Measurements from ENCODE around the gene KCNQ1.

DNA sequence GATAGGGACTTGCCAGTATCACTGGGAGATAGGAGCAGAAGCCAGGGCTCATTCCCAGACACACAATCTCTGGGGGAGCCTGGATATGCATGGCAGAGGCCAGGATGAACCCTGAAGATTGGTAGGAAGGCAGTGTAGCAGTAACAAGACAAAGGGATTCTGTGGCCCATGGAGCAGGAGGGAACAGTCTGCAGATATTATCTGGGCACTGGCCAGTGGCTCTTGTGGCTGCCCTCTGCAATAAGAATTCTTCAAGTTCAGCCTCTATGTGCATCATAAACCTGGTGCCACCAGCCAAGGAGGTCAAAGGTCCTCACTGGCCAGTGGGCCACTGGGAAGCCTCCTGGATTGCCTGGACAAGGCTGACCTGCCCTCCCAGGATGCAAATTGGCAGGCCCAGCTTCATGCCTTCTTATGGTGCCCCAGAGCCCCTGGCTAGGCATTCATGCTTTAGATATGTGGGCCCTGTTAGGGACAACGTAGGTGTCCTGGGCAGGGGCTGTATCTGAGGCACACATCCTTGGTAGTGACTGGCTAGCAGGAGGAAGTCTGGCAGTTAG lies 225.8 kb downstream of the KCNQ1 start:
- no peak for TF ChIP-seq EZH2 (IDR thresholded peaks at IDR 0.05; ENCODE audit: borderline replicate concordance, low read depth, low read length, severe bottlenecking)
- TF ChIP-seq, protein P1, sequence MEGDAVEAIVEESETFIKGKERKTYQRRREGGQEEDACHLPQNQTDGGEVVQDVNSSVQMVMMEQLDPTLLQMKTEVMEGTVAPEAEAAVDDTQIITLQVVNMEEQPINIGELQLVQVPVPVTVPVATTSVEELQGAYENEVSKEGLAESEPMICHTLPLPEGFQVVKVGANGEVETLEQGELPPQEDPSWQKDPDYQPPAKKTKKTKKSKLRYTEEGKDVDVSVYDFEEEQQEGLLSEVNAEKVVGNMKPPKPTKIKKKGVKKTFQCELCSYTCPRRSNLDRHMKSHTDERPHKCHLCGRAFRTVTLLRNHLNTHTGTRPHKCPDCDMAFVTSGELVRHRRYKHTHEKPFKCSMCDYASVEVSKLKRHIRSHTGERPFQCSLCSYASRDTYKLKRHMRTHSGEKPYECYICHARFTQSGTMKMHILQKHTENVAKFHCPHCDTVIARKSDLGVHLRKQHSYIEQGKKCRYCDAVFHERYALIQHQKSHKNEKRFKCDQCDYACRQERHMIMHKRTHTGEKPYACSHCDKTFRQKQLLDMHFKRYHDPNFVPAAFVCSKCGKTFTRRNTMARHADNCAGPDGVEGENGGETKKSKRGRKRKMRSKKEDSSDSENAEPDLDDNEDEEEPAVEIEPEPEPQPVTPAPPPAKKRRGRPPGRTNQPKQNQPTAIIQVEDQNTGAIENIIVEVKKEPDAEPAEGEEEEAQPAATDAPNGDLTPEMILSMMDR (IDR thresholded peaks at IDR 0.05; ENCODE audit: extremely low read depth in 1 of 2, insufficient read depth in 1 of 2, low read depth in 1 of 2, low read length in 2 of 2) = no peak
- no peak for TF ChIP-seq GATA2 (IDR thresholded peaks at IDR 0.05; ENCODE audit: insufficient read depth, insufficient read length, low read depth, low read length)
- TF ChIP-seq POLR2A (IDR thresholded peaks at IDR 0.05; ENCODE audit: low read depth, low read length) = no peak
- no peak for TF ChIP-seq POLR2AphosphoS5 (IDR thresholded peaks at IDR 0.05; ENCODE audit: insufficient read depth, low read depth, low read length)
- TF ChIP-seq, protein P2, sequence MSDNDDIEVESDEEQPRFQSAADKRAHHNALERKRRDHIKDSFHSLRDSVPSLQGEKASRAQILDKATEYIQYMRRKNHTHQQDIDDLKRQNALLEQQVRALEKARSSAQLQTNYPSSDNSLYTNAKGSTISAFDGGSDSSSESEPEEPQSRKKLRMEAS (IDR thresholded peaks at IDR 0.05; ENCODE audit: insufficient read depth, insufficient read length) = no peak
- TF ChIP-seq JUN (IDR thresholded peaks at IDR 0.05; ENCODE audit: borderline replicate concordance, insufficient read depth, insufficient read length, low read depth) = no peak
